Esophagus muscularis mucosa (tissue), 2 donors: ENCODE data around the gene KAT7.

Experiments used
- POLR2A ChIP-seq: fragments of 450-650 bp; IDR thresholded peaks from one replicate; pipeline ENCODE4 v1.6.1; 2017; ENCODE audit warnings: antibody characterized with exemption, moderate library complexity, mild to moderate bottlenecking, low read depth
- POLR2AphosphoS5 ChIP-seq, 2 donors: sonication (generic); formaldehyde crosslinking; IDR thresholded peaks; one replicate each; pipeline ENCODE4 v1.6.1; 2017; ENCODE audit warnings: antibody characterized with exemption in 2 of 2

DNA sequence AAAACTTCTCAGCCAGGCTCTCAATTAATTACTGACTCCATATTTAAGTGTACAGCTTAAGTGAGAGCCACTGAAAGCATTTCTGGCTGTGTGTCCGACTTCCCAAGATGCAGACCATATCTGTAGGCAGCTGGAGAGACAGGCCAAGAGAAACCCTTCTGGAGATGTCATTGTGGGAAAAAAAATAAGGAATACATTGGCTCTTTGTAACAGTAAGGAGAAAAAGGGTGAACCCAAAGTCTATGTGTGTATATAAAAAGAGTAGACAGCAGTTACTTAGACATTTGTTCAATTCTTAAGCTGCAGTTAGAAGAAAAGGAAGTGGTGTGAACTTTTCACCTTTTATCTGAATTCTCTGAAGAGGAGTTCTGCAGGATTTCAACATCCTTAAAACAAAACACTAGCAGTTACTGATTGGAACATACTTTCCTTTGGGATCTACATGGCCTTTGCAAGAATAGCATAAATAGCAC is 46.3 kb upstream of the KAT7 start:
- no peak for TF ChIP-seq POLR2A
- no peak for TF ChIP-seq POLR2AphosphoS5 (IDR thresholded peaks at IDR 0.05)
